Activated CD4-positive, CD25-positive, alpha-beta regulatory T cell (primary cell): Measurements from ENCODE around the gene TM2D1.
"Not testable (repeated sequence)": the region's sequence is repeated elsewhere in the genome, so short reads cannot be mapped to it uniquely, and the experiment has no call there.

Experiments used
- DNase-seq, 4 experiments: peaks; one replicate each; lab custom pipeline; 2025; lab: John Stamatoyannopoulos, UW

Gene TM2D1

DNA sequence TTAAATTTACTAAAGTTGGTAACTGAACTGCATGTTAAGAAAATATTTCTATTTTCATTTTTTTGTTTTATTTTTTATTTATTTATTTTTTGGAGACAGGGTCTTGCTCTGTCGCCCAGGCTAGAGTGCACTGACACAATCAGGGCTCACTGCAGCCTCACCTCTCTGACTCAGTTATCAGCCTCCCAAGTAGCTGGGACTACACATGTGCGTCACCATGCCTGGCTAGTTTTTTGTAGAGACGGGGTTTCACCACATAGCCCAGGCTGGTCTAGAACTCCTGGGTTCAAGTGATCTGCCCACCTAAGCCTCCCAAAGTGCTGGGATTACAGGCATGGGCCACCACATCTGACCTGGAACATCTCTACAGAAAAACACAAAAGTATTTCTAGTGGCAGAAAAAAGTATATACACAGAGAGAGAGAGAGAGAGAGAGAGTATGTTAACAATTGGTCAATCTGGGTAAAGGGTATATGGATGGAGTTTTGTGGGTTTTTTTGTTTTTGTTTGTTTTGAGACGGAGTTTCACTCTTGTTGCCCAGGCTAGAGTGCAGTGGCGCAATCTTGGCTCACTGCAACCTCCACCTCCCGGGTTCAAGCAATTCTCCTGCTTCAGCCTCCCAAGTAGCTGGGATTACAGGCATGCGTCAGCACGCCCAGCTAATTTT lies 5.8 kb downstream of the TM2D1 start:
- DNase-seq = not testable (repeated sequence)

DNA sequence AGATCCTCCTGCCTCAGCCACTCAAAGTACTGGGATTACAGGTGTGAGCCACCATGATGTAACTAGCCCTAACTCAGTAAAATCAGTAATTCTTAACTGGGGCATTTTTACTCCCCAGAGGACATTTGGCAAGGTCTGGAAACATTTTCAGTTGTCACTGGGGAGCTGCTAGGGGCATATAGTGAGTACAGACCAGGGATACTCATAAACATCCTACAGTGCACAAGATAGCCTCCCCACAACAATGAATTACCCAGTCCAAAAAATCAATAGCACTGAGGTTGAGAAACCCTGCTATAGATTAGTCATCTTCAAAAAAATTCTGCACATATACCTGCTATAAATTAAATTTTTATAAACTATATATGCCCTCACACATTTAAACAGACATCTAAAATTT lies 13.0 kb downstream of the TM2D1 start:
- no peak for DNase-seq

DNA sequence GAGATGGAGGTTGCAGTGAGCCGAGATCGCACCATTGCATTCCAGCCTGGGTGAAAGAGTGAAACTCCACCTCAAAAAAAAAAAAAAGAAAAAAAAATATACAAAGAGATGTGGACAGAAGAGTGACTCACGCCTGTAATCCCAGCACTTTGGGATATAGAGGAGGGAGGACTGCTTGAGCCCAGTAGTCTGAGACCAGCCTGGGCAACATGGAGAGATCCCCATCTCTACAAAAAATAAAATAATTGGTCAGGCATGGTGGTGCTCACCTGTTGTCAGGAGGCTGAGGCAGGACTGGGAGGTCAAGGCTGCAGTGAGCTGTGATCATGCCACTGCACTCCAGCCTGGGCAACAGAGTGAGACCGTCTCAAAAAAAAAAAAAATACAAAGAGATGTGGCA lies 13.7 kb downstream of the TM2D1 start:
- not testable (repeated sequence) for DNase-seq

DNA sequence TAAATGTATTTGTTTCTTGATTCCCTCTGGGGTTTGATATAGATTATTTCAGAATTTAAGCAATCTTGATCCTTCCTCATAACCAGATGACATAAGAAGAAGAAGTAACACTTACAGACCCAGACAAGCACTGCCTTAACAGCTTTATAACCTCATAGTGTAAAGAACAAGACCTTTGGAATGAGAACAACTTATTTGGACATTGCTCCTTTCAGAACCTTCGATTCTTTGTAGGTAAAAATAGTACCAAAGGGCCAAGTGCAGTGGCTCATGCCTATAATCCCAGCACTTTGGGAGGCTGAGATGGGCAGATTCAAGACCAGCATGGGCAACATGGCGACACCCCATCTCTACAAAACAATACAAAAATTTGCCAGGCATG lies 15.0 kb downstream of the TM2D1 start:
- DNase-seq = no peak

DNA sequence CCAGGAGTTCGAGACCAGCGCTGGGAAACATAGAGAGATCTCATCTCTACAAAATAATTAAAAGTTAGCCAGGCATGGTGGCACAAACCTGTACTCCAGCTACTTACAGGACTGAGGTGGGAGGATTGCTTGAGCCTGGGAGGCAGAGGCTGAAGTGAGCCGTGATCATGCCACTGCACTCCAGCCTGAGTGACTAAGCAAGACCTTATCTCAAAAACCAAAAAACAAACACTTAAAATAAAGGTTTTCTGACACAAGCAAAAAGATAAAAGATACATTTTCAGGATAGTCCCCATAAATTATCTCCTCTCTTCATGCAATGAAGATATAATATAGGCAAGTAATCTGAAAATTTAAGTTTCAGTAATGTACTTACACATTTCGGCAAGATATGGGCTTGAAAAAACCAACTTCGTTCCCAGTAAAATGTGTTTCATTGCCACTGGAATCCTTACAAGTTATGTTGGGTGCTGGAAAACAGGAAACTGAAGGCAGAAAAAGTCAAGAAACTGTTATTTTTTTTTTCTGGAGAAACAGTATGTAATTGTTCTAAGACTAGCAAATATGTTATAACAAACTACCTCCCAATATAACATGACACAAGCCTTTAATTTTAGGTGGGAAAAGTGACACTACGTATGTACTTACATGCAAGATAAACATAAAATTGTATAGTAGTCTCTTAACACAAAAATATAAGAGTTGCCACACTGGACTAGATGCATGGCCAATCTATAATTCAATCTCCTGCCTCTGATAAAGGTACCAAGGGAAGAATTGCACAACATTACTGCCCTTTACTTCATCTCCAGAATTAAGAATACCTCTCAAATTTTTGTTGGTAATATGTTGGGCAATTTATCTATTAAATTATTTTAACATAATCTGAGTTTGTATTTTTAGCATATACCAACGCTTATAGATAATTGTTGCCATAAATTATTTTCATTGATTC lies 15.7 kb downstream of the TM2D1 start:
- no peak for DNase-seq

DNA sequence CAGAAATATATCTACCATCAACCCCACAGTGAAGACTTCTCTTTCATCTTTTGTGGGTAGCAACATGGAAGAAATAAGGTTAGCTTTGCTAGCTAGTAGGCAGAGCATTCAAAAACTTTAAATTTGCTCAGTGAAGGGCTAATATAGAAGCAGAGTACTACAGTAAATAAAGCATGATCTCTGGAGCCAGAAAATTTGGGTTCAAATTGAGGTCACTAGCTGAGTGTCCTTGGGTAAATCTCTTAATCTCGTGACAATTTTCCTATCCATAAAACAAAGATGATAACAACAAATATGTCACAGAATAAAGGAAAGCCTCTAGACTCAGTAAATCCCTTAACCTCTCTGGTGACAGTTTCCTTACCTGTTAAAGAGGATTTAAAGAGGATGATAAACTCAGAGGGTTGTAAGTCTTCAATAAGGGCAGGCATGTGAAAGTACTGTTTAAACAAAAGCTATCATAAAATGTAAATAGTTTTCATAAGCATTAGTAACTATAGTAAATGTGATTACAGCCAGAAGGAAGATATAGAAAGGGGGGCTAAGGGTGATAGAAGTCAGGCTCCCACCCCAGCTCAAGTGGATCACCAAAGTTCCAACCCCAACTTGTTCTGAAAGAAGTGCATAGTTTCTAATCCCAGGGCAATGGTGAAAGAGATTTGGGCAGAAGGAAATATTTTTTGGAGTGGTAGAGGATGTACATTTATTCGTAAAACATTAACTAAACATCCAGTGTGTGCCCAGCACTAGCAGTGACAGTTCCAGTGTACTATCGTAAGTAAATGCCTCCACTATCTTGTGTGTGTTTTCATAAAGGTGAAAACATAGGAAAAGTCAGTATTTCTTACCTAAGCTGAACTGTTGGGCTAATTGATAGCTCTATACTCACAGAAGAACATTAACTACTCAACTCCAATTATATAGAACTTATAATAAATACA lies 24.8 kb downstream of the TM2D1 start:
- no peak for DNase-seq

DNA sequence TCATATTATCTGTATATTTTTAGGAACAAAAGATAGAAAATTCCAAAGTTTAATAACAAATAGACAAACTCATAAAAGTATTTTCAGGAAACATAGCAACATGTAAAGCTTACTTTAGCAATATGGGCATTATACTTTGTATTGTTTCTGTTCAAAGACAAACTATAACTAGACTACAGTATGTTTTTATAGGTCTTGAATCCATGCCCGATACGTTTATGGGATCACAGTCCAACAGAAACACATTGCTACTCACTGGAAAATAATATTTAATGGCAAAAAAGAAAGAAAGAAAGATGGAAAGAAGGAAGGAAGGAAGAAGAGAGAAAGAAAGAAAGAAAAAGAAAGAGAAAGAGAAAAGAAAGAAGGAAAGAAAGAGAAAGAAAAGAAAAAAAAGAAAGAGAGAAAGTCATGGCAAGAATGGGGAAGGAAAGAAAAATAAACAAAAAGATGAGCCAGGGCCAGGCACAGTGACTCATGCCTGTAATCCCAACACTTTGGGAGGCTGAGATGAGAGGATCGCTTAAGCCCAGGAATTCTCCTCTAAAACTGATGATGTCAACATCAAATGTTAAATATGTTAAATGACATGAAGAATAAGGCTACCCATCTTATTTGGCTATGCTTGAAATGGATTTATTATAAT lies 32.7 kb downstream of the TM2D1 start:
- DNase-seq = no peak

DNA sequence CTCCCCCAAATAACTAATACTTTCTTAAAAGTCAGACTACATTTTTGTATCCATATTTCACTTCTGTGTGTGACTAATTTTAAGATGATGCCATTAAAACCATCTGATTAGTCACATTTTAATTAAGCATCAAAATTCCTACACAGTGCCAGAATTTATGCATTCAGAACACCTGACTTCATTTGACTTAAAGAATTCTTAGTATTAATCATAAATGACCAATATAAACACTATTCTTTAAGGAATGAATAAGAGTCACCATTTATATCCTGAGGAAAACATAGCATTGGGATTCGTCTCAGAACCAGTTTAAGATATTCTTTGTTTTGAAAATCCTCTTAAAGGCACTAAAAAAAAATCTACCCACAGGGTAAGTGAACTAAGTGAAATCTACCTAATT lies 37.0 kb downstream of the TM2D1 start:
- DNase-seq = no peak

DNA sequence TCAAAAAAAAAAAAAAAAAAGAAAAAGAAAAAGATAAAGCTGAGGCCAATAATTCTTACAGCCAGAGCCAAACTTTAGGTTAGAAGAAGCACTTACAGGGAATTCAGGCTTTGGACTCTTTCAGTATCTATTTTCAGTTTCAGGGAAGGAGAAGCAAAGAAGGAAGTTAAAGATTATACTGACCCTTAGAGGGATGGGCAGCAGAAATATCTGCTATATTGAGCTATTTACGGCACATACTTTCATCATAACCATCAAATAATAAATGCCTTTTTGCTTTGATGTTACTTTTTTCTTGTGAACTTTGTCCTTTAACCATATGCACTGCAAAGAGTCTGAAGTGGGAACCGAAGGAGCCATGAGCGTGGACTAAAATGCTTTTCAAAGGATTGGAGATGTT lies 42.0 kb downstream of the TM2D1 start:
- DNase-seq = no peak

DNA sequence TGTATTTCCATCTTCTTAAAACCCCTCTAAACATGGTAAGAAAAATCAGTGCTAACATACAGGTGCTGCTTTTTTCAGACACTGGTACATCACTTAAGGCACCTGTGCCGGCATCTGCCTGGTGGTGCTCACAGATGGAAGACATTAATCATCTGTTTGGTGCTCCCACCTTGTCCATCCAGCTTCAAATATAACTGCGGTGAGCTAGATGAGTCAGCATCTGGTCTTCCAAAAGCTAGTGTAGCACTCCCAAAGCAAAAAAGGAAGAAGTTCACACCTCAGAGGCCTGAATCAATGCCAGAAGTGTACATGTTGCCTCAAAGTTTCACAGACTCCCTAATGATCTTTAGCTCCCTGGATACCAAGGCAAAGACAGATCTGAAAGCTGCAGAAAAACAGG lies 44.4 kb downstream of the TM2D1 start:
- no peak for DNase-seq

DNA sequence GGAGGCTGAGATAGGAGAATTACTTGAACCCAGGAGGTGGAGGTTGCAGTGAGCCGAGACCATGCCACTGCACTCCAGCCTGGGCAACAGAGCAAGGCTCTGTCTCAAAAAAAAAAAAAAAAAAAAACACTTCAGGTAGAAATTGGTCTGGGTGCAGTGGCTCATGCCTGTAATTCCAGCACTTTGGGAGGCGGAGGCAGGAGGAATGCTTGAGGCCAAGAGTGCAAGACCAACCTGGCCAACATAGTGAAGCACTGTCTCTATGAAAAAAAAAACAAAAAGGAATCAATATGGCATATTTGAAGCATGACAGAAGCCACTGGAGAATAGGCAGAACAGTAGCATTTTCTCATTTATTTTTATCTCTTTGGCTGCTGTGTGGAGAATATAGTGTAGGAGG lies 48.1 kb downstream of the TM2D1 start:
- DNase-seq = not testable (repeated sequence)

DNA sequence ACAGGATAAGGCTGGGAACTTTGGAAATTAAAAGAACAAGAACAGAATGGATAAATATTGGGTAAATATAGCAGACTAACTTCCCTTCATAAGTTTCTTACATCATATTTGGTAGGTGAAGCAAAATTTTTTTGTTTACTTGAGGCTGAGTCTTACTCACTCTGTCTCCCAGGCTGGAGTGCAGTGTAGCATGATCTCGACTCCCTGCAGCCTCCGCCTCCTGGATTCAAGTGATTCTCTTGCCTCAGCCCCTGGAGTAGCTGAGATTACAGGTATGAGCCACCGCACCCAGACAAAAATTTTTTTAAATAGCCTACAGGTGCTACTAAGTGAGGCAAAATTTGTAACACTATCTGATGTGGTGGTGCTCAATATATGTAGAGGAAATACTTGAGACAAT lies 50.7 kb downstream of the TM2D1 start:
- no peak for DNase-seq

DNA sequence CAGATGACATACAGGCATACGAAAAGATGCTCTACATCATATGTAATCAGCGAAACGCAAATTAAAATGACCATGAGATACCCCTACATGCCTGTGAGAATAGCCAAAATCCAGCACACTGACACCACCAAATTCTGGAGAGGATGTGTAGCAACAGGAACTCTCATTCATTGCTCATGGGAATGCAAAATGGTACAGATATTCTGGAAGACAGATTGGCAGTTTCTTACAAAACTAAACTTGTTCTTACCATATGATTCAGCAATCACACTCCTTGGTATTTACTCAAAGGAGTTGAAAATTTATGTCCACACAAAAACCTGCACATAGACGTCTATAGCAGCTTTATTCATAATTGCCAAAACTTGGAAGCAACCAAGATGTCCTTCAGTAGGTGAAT lies 52.6 kb downstream of the TM2D1 start:
- DNase-seq = no peak

DNA sequence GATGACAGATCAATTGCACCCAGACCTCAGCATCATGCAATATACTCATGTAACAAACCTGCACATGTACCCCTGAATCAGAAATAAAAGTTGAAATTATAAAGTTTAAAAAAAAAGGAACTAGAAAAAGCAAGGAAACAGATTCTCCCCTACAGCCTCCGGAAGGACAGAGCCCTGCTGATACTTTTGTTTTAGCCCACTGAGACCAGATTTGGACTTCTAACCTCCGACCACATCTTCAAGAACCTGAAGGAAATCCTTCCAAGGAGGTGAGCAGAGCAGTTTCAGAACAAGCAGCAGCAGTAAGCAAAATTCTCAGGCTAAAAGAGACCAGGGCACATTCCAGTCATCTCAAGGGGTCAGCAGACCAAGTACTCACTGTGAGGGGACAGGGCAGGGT lies 54.5 kb downstream of the TM2D1 start:
- DNase-seq = no peak

DNA sequence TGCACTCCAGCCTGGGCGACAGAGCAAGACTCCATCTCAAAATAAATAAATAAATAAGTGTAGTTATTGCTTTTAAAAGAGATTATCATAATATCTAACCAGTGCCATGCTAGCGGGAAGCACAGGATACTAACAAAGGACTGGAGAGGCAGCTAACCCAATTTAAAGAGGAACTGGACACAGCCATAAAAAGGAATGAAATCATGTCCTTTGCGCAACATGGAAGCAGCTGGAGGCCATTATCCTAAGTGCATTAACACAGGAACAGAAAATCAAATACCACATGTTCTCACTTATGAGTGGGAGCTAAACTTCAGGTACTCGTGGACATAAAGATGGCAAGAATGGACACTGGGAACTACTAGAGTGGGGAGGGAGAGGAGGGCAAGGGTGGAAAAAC lies 54.9 kb downstream of the TM2D1 start:
- DNase-seq = no peak

DNA sequence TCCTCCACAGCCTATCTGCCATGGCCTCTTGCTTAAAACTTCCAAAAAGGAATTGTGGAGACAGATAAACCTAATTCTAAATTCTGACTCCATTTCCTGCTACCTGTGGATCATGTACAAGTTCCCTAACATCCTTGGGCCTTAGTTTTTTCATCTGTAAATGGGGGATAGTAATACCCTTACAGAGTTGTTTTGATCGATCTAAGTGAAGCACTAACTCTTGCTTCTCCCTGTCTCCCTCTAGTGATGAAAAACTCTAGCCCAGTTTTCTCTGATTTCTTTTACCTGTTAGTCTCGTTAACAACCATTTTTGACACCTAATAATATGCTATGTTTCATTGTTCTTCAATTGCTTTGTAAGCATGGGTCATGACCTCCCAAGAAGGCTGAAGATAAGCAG lies 65.9 kb downstream of the TM2D1 start:
- no peak for DNase-seq

DNA sequence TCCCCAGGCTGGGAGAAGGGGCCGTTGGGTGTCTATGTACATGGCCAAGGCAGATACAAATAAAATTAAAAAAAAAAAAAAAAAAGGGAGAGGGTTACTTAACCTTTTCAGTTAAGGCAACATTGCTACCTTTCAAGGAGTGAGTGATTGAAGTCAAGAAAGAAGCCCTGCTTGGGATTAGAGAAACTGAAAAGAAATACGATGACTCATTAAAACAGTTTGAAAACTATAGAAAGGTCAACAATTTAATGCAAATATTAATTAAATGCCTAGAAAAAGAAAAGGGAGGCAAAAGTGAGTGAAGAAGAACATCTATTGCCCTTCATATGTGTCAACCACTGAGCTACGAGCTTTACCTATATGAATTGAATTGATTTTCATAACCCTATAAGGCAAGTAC lies 69.5 kb downstream of the TM2D1 start:
- no peak for DNase-seq

DNA sequence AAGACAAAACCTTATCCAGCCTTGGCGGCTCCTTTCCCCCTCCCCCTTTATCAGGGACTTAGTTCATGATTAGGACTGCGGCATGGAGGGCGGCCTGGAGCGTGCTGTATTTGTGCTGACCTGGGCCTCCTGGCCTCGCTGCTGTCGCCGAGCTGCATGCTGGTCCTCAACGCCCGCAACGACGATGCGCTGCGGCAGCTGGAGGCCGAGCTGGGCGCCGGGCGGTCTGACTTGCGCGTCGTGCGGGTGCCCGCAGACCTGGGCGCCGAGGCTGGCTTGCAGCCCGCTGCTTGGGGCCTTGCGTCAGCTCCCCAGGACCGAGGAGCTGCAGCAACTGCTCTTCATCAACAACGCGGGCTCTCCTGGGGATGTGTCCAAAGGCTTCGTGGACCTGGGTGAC lies 70.9 kb downstream of the TM2D1 start:
- DNase-seq = no peak

DNA sequence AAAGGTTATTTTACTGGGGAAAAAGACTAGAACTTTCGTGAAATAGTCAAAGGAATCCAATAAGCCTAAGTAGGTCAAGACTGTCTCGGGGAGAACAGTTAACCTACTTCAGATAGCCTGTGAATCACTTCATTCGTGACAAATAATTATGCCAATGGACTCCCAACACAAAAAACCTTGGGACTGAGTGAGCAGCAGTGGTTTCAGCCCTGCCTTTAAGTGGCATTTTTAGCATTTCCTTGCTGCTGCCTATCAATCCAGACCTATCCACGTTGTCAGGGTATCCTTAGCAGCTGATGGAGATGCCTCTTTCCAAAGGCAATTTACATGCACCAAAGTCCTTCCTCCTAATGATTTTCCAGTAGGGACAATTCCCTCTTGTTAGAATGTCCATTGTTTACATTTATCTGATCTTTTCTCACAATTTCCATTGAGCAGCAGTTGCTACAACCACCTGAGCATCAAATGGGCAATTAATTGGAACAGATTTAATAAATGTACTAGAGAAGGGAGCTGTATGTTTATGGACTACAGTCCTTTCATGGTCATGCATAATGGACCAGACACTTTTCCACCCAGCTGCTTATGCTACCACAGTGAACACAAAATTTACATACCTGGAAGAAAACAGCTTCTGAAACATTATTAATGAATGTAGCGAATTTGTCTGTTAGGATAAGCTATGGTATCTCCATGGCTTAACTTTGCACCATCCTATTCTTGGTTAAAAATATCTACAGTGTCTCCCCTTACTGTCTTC lies 75.8 kb downstream of the TM2D1 start:
- DNase-seq = no peak

DNA sequence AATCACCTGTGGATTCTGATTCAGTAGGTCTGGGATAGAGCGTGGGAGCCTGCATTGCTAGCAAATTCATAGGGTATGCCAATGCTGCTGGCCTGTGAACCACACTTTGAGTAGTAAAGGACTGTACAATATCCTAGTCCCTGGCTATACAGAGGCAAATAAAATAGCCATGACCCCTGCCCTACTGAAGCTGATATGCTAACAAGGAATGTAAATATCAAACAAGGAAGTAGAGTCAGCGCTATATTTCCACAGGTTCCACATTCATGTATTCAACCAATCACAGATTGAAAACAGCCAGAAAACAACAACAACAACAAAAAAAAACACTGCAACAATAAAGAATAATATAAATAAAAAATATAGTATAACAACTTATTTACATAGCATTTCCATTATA lies 77.8 kb downstream of the TM2D1 start:
- DNase-seq = no peak

DNA sequence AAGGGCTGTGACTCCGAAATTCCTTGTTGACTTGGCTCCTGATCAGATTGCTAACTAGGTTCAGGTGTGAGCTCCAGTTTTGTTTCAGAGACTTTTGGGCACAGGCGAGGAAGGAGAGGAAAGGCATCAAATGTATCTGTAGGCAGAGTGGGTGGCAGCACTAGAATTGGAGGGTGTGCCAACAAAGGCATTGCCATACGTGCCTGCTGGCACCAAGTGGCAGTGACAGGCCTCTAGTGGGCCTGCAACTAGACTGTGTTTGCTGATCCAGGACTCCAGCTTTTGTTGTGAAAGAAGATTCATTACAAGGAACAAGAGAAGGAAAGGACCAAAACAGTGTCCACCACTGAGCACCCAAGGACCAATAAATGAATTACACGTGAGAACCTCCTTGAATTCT lies 79.5 kb downstream of the TM2D1 start:
- DNase-seq = no peak
